SH-SY5Y (cell line): ENCODE measurements around the gene KRR1.

ENCODE experiments used
- GATA2 ChIP-seq: IDR thresholded peaks from 2 replicates; pipeline ENCODE4 v1.6.1; 2011; ENCODE audit warnings: mild to moderate bottlenecking, low read depth, low read length
- GATA3 ChIP-seq: IDR thresholded peaks from 2 replicates; pipeline ENCODE4 v1.6.1; 2011; ENCODE audit warnings: low read depth, mild to moderate bottlenecking, low read length, moderate library complexity

GRCh38 chr12:75447691-75448393 lies 63.6 kb downstream of the KRR1 start:
- TF ChIP-seq GATA2 = no peak
- no peak for TF ChIP-seq GATA3
